Gastrocnemius medialis (tissue), 4 donors: Measurements from ENCODE around the gene UFD1. TPM values are rescaled to one million over a fixed set of nuclear protein-coding genes. Genes with fewer than 3 reads are reported as not detected.
A peak's percentile ranks its signal among the peaks of the same experiment; 100 is the strongest.

Experiments used
- ATAC-seq, 2 donors: fragments of 150-250 bp; one replicate each; pipeline ENCODE4 v1.9.1; 2016
- DNase-seq, 2 donors: peaks; one replicate each; pipeline ENCODE4 v3.0.0-alpha.2; 2019
- H3K27ac ChIP-seq, 4 donors: fragments of 200-600 bp; sonication (generic); 1 replicate in 1 of 4; 2 replicates in 3 of 4; pipeline ENCODE4 v1.5.1; 2016 to 2018; ENCODE audit warnings: mild to moderate bottlenecking in 2 of 4, moderate library complexity in 1 of 4
- H3K27me3 ChIP-seq, 3 donors: fragments of 200-600 bp; sonication (generic) in 2 of 3; 1 replicate in 1 of 3; 2 replicates in 2 of 3; pipeline versions ENCODE4 v1.5.1 to v1.6.0; 2016 to 2019; ENCODE audit warnings: mild to moderate bottlenecking in 1 of 3, moderate library complexity in 1 of 3
- H3K36me3 ChIP-seq, 2 donors: fragments of 200-600 bp; sonication (generic) in 1 of 2; one replicate each; pipeline ENCODE4 v1.5.1; 2017 to 2018
- H3K4me1 ChIP-seq, 2 donors: fragments of 200-600 bp; sonication (generic) in 1 of 2; one replicate each; pipeline ENCODE4 v1.5.1; 2016 to 2017; ENCODE audit warnings: mild to moderate bottlenecking in 2 of 2
- H3K4me3 ChIP-seq, 4 donors: fragments of 200-600 bp; sonication (generic) in 3 of 4; 1 replicate in 1 of 4; 2 replicates in 3 of 4; pipeline ENCODE4 v1.5.1; 2016 to 2019; ENCODE audit warnings: mild to moderate bottlenecking in 2 of 4
- H3K9me3 ChIP-seq, 3 donors: fragments of 200-600 bp; sonication (generic) in 2 of 3; 1 replicate in 1 of 3; 2 replicates in 2 of 3; pipeline ENCODE4 v1.5.1; 2016 to 2019
- CTCF ChIP-seq, 5 experiments: fragments of 450-650 bp in 3 of 5; fragments of 200-600 bp in 2 of 5; sonication (generic) in 2 of 5; IDR thresholded peaks in 4 of 5; conservative IDR thresholded peaks in 1 of 5; 1 replicate in 4 of 5; 2 replicates in 1 of 5; pipeline ENCODE4 v1.5.1; 2016 to 2019; ENCODE audit warnings: antibody characterized with exemption in 5 of 5, mild to moderate bottlenecking in 3 of 5, moderate library complexity in 3 of 5
- POLR2A ChIP-seq, 2 donors: fragments of 450-650 bp; IDR thresholded peaks; one replicate each; pipeline ENCODE4 v1.6.1; 2017; ENCODE audit warnings: antibody characterized with exemption in 2 of 2, mild to moderate bottlenecking in 2 of 2, moderate library complexity in 2 of 2
- in situ Hi-C, 4 donors: fragments of 200-750 bp; cut with MboI; loops; one replicate each; pipeline versions ENCODE4 v1.15.0 to v1.8.0; 2017; ENCODE audit warnings: low sequenced_read_pairs in 4 of 4
- intact Hi-C: fragments of 100-400 bp; cut with DNase I; formaldehyde crosslinking; loops from one replicate; pipeline ENCODE4 v1.15.1; 2023; ENCODE audit warnings: low total_unique reads
- total RNA-seq, 4 donors: library from RNA; depleted of rRNA; stranded (reverse); fragments of >200 nt; gene quantifications; one replicate each; pipeline versions ENCODE4 v1.1.0 to v1.2.3, GENCODE V29; 2016

Gene UFD1
- total RNA-seq, 4 donors from 2014 or later, result 106 to 199 (median 165) TPM

GRCh38 chr22:19454156-19454555, 24.8 kb downstream of the UFD1 start:
- TF ChIP-seq CTCF (IDR thresholded peaks at IDR 0.05 in 4 of 5, conservative IDR thresholded peaks at IDR 0.05 in 1 of 5) (no peak), POLR2A (IDR thresholded peaks at IDR 0.05) (no peak)
- ATAC-seq (no peak), DNase-seq (no peak)
- intact Hi-C loops, result no loop called here
- Histone ChIP-seq H3K27me3 (no peaks in the 10 kb centered on the region), H3K9me3 (no peaks in the 10 kb centered on the region), H3K4me3 (no peak overlapping the region), H3K36me3 (peaks cover 0 to 90% of the 10 kb centered on the region in 2 donors), H3K4me1 (peaks cover 0 to 3% of the 10 kb centered on the region in 2 donors), H3K27ac (no peak overlapping the region)
- in situ Hi-C loops, result loop anchor here in 1 of 4 donors (25.0 kb wide), 1 partner anchor 267 kb away; the partner anchor contains the start of gene SLC25A1

GRCh38 chr22:19453718-19454117, 25.3 kb downstream of the UFD1 start:
- Histone ChIP-seq H3K9me3 (no peaks in the 10 kb centered on the region), H3K36me3 (peaks cover 0 to 86% of the 10 kb centered on the region in 2 donors), H3K4me3 (no peak overlapping the region), H3K4me1 (peaks cover under 1 to 4% of the 10 kb centered on the region in 2 donors), H3K27ac (no peak overlapping the region), H3K27me3 (no peaks in the 10 kb centered on the region)
- TF ChIP-seq POLR2A (IDR thresholded peaks at IDR 0.05), result no peak
- TF ChIP-seq CTCF (IDR thresholded peaks at IDR 0.05 in 4 of 5, conservative IDR thresholded peaks at IDR 0.05 in 1 of 5), result no peak
- in situ Hi-C loops, result loop anchor here in 1 of 4 donors (25.0 kb wide), 1 partner anchor 266 kb away; the partner anchor contains the start of gene SLC25A1
- intact Hi-C loops, result no loop called here
- DNase-seq, result no peak
- no peak for ATAC-seq

GRCh38 chr22:19451570-19451969, 27.4 kb downstream of the UFD1 start:
- TF ChIP-seq POLR2A (IDR thresholded peaks at IDR 0.05) (no peak), CTCF (IDR thresholded peaks at IDR 0.05 in 4 of 5, conservative IDR thresholded peaks at IDR 0.05 in 1 of 5) (no peak)
- peaks cover 12 to 16% of the 10 kb centered on the region in 2 donors for H3K4me1 ChIP-seq
- H3K4me3 ChIP-seq, result no peak overlapping the region
- H3K9me3 ChIP-seq, result no peaks in the 10 kb centered on the region
- no peaks in the 10 kb centered on the region for H3K27me3 ChIP-seq
- DNase-seq (no peak), ATAC-seq (no peak)
- intact Hi-C loops (no loop called here), in situ Hi-C loops (loop anchor here in 1 of 4 donors (25.0 kb wide), 1 partner anchor 264 kb away; the partner anchor contains the start of gene SLC25A1)
- no peak overlapping the region for H3K27ac ChIP-seq
- peaks cover 0 to 64% of the 10 kb centered on the region in 2 donors for H3K36me3 ChIP-seq

GRCh38 chr22:19450363-19451175, 28.4 kb downstream of the UFD1 start:
- peak overlapping the region in 3 of 4 donors; percentile 91 to 100 (median 98) for H3K27ac ChIP-seq
- no peaks in the 10 kb centered on the region for H3K27me3 ChIP-seq
- H3K36me3 ChIP-seq, result peaks cover 0 to 54% of the 10 kb centered on the region in 2 donors
- intact Hi-C loops (no loop called here), in situ Hi-C loops (loop anchor here in 1 of 4 donors (25.0 kb wide), 1 partner anchor 263 kb away; the partner anchor contains the start of gene SLC25A1)
- no peak overlapping the region for H3K4me3 ChIP-seq
- no peak for TF ChIP-seq POLR2A (IDR thresholded peaks at IDR 0.05)
- TF ChIP-seq CTCF (IDR thresholded peaks at IDR 0.05 in 4 of 5, conservative IDR thresholded peaks at IDR 0.05 in 1 of 5), result no peak
- no peak for ATAC-seq
- peaks cover 21 to 26% of the 10 kb centered on the region in 2 donors for H3K4me1 ChIP-seq
- no peak for DNase-seq
- H3K9me3 ChIP-seq, result no peaks in the 10 kb centered on the region
